ENCODE measurements around the gene UBL4A. TPM values are rescaled to one million over a fixed set of nuclear protein-coding genes. Genes with fewer than 3 reads are reported as not detected.

The UBL4A gene
- 18.3 TPM for total RNA-seq

- DNase-seq (ENCODE audit: low spot score) (peak; percentile 61), ATAC-seq (peak; percentile 63)
Measured at GRCh38 chrX:154486396-154487207, at the start of gene UBL4A. Gene UBL4A, minus strand, starts transcription at chrX:154486615. Its CDS starts 31 bp downstream, at chrX:154486584.

GRCh38 chrX:154535892-154536291 lies 49.5 kb upstream of the UBL4A start:
- no peak for DNase-seq (ENCODE audit: low spot score)

GRCh38 chrX:154534526-154535322 lies 48.3 kb upstream of the UBL4A start:
- ATAC-seq (peak; percentile 99), DNase-seq (ENCODE audit: low spot score) (peak; percentile 81)

More at GRCh38 chrX:154535892-154536291, 49.5 kb upstream of the UBL4A start:
- ATAC-seq, result no peak

GRCh38 chrX:154532690-154533089 lies 46.3 kb upstream of the UBL4A start:
- no peak for DNase-seq (ENCODE audit: low spot score)
- ATAC-seq, result no peak

- ATAC-seq, result no peak
- DNase-seq (ENCODE audit: low spot score), result no peak
Measured at GRCh38 chrX:154531626-154532025, 45.2 kb upstream of the UBL4A start.

- no peak for DNase-seq (ENCODE audit: low spot score)
- no peak for ATAC-seq
Measured at GRCh38 chrX:154530286-154530685, 43.9 kb upstream of the UBL4A start.

GRCh38 chrX:154529206-154529612 lies 42.8 kb upstream of the UBL4A start:
- DNase-seq (ENCODE audit: low spot score) (no peak), ATAC-seq (no peak)

- peak; percentile 67 for DNase-seq (ENCODE audit: low spot score)
Measured at GRCh38 chrX:154526901-154527675, 40.7 kb upstream of the UBL4A start.

GRCh38 chrX:154525606-154526490 lies 39.4 kb upstream of the UBL4A start:
- no peak for DNase-seq (ENCODE audit: low spot score)
- no peak for ATAC-seq

More at GRCh38 chrX:154526901-154527675, 40.7 kb upstream of the UBL4A start:
- peak; percentile 98 for ATAC-seq

GRCh38 chrX:154519389-154519788 lies 33.0 kb upstream of the UBL4A start:
- no peak for ATAC-seq
- no peak for DNase-seq (ENCODE audit: low spot score)

- no peak for DNase-seq (ENCODE audit: low spot score)
Measured at GRCh38 chrX:154517101-154517781, 30.8 kb upstream of the UBL4A start.

GRCh38 chrX:154516656-154517100 lies 30.3 kb upstream of the UBL4A start:
- DNase-seq (ENCODE audit: low spot score) (no peak), ATAC-seq (no peak)

More at GRCh38 chrX:154517101-154517781, 30.8 kb upstream of the UBL4A start:
- peak; percentile 19 for ATAC-seq

GRCh38 chrX:154515966-154516655 lies 29.7 kb upstream of the UBL4A start, which contains the start of gene FAM3A:
Gene FAM3A, minus strand, starts transcription at chrX:154516232. Its CDS starts 460 bp downstream, at chrX:154515772.
- ATAC-seq (peak; percentile 91), DNase-seq (ENCODE audit: low spot score) (peak; percentile 94)

GRCh38 chrX:154515090-154515965 lies 28.9 kb upstream of the UBL4A start:
- peak; percentile 48 for ATAC-seq
- DNase-seq (ENCODE audit: low spot score), result peak; percentile 68

- ATAC-seq (no peak), DNase-seq (ENCODE audit: low spot score) (no peak)
Measured at GRCh38 chrX:154513716-154514115, 27.3 kb upstream of the UBL4A start.

- ATAC-seq, result no peak
- no peak for DNase-seq (ENCODE audit: low spot score)
Measured at GRCh38 chrX:154512879-154513553, 26.6 kb upstream of the UBL4A start.

- DNase-seq (ENCODE audit: low spot score) (no peak), ATAC-seq (no peak)
Measured at GRCh38 chrX:154511761-154512160, 25.3 kb upstream of the UBL4A start.
